ENCODE measurements around the gene ABT1. TPM values are rescaled to one million over a fixed set of nuclear protein-coding genes. Genes with fewer than 3 reads are reported as not detected.

Gene ABT1
- polyA plus RNA-seq, 1 experiment: 18.4 TPM

- Histone ChIP-seq H3K36me3 (ENCODE audit: control insufficient read depth, insufficient read depth, low read length) (peaks cover 4% of the 10 kb centered on the region), H3K27me3 (ENCODE audit: control insufficient read depth, insufficient read depth, low read length) (no peaks in the 10 kb centered on the region), H3K4me3 (ENCODE audit: low read depth, low read length) (no peak overlapping the region)
- POLR2A ChIA-PET: no interaction called here
- CTCF ChIA-PET: interaction anchor here (0.6 to 0.8 kb wide), 2 partner anchors 24 to 29 kb away, joined by 3 read pairs; no protein-coding TSS in a partner anchor
- no peak for DNase-seq (ENCODE audit: low read depth)
- TF ChIP-seq CTCF (IDR thresholded peaks at IDR 0.05; ENCODE audit: insufficient read depth, low read depth, low read length): no peak
These were observed 4.0 kb downstream of the ABT1 start for GRCh38 chr6:26600759-26601158.

- no peak for DNase-seq (ENCODE audit: low read depth)
- no peak for TF ChIP-seq CTCF (IDR thresholded peaks at IDR 0.05; ENCODE audit: insufficient read depth, low read depth, low read length)
- H3K4me3 ChIP-seq (ENCODE audit: low read depth, low read length): no peak overlapping the region
- POLR2A ChIA-PET: no interaction called here
- peaks cover 4% of the 10 kb centered on the region for H3K36me3 ChIP-seq (ENCODE audit: control insufficient read depth, insufficient read depth, low read length)
- H3K27me3 ChIP-seq (ENCODE audit: control insufficient read depth, insufficient read depth, low read length): no peaks in the 10 kb centered on the region
- CTCF ChIA-PET: interaction anchor here (1.1 kb wide), 1 partner anchor 477 kb away, joined by 3 read pairs; no protein-coding TSS in a partner anchor
These were observed 5.5 kb downstream of the ABT1 start for GRCh38 chr6:26602262-26602661.

- Histone ChIP-seq H3K4me3 (ENCODE audit: low read depth, low read length) (no peak overlapping the region), H3K27me3 (ENCODE audit: control insufficient read depth, insufficient read depth, low read length) (no peaks in the 10 kb centered on the region), H3K36me3 (ENCODE audit: control insufficient read depth, insufficient read depth, low read length) (no peaks in the 10 kb centered on the region)
- DNase-seq (ENCODE audit: low read depth): no peak
- TF ChIP-seq CTCF (IDR thresholded peaks at IDR 0.05; ENCODE audit: insufficient read depth, low read depth, low read length): no peak
- POLR2A ChIA-PET: no interaction called here
- CTCF ChIA-PET: no interaction called here
These were observed 7.3 kb downstream of the ABT1 start for GRCh38 chr6:26604026-26604425.

GRCh38 chr6:26604797-26605196 is 8.0 kb downstream of the ABT1 start:
- Histone ChIP-seq H3K4me3 (ENCODE audit: low read depth, low read length) (no peak overlapping the region), H3K36me3 (ENCODE audit: control insufficient read depth, insufficient read depth, low read length) (no peaks in the 10 kb centered on the region), H3K27me3 (ENCODE audit: control insufficient read depth, insufficient read depth, low read length) (no peaks in the 10 kb centered on the region)
- CTCF ChIA-PET: no interaction called here
- TF ChIP-seq CTCF (IDR thresholded peaks at IDR 0.05; ENCODE audit: insufficient read depth, low read depth, low read length): no peak
- DNase-seq (ENCODE audit: low read depth): no peak
- POLR2A ChIA-PET: no interaction called here

- Histone ChIP-seq H3K36me3 (ENCODE audit: control insufficient read depth, insufficient read depth, low read length) (no peaks in the 10 kb centered on the region), H3K4me3 (ENCODE audit: low read depth, low read length) (no peak overlapping the region), H3K27me3 (ENCODE audit: control insufficient read depth, insufficient read depth, low read length) (peaks cover 5% of the 10 kb centered on the region)
- POLR2A ChIA-PET: no interaction called here
- DNase-seq (ENCODE audit: low read depth): no peak
- CTCF ChIA-PET: interaction anchor here (0.7 to 1.8 kb wide), 9 partner anchors 10 to 516 kb away, joined by 3 to 22 read pairs (median 4); no protein-coding TSS in a partner anchor
- peak; percentile 83 for TF ChIP-seq CTCF (IDR thresholded peaks at IDR 0.05; ENCODE audit: insufficient read depth, low read depth, low read length)
These were observed 10.9 kb downstream of the ABT1 start for GRCh38 chr6:26607434-26608230.

Measured in BJ (cell line).